Astrocyte of the cerebellum (primary cell): Measurements from ENCODE around the gene GOLM1.

Experiments
- DNase-seq: peaks from one replicate; pipeline ENCODE4 v3.0.0-alpha.2; 2011; ENCODE audit warnings: low read depth
- H3K4me3 ChIP-seq: 2 replicates; pipeline ENCODE4 v1.5.1; 2011; ENCODE audit warnings: mild to moderate bottlenecking, low read depth, low read length, moderate library complexity
- CTCF ChIP-seq: IDR thresholded peaks from 2 replicates; pipeline ENCODE4 v1.5.1; 2012; ENCODE audit warnings: low read length, low read depth, moderate library complexity, mild to moderate bottlenecking; ENCODE audit errors: missing control alignments
- in situ Hi-C: cut with HindIII; loops from 2 replicates; pipeline ENCODE4 v1.10.0; 2017; ENCODE audit warnings: low sequenced_read_pairs

GOLM1 gene

DNA sequence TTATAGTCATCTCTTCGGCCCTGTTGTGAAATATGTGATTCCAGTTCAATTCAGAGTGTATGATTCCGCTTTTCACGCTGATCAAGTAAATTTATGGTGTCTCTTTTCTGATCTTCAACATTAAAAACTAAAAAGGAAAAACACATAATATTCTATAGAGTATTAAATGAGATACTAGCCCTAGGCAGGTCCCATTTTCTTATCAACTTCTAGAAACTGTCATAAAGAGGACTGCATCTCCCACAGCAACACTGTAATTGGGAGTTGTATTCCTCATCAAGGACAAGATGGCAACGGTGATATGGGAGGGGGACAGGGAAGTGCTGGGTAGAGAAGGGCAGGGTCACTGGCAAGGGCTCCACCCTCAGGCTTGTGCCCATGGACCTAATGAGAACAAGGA is 71.6 kb downstream of the GOLM1 start:
- H3K4me3 ChIP-seq, result no peak overlapping the region
- in situ Hi-C loops, result no loop called here
- TF ChIP-seq CTCF, result no peak
- DNase-seq, result no peak

- no peak for DNase-seq
- H3K4me3 ChIP-seq, result no peak overlapping the region
- in situ Hi-C loops, result no loop called here
- TF ChIP-seq CTCF, result no peak
Measured at GRCh38 chr9:86022687-86023266, 76.6 kb downstream of the GOLM1 start.

DNA sequence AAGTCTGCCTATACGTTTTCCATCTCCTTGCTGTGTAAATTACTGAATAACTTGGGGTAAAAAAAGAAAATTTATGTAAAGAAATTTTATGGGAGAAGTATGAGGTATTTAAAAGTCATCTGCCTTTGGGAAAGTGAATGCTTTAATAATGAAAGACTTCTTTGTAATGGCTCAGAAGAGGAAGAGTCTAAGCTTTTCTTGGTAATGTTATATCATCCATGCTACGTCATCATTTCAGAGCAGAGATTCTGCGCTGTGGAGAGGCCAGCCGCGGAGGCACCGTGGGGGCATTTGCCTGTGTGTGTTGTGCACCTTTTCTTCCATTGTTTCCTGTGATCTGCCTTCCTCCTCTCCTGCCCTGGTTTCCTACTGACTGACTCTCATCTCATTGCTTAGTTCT is 78.2 kb downstream of the GOLM1 start:
- no peak overlapping the region for H3K4me3 ChIP-seq
- no peak for DNase-seq
- TF ChIP-seq CTCF, result no peak
- in situ Hi-C loops, result no loop called here

DNA sequence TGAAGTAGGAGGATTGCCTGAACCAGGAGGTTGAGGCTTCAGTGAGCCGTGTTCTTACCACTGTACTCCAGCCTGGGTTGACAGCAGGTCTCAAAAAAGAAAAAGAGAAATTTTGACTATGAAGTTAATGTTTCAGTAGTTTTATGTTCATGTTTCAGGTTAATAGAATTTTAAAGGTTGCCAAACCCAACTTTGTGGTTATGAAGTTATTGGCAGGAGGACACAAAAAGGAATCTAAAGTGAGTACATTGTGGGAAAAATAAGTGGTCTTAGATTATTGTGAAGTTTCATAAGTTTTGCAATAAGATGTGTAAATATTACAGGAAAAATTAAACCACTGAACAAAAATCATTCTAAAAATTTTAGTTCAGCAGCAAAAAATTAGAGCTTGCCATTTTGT is 78.6 kb downstream of the GOLM1 start:
- TF ChIP-seq CTCF, result no peak
- in situ Hi-C loops, result no loop called here
- DNase-seq, result peak; percentile 80
- H3K4me3 ChIP-seq, result no peak overlapping the region

DNA sequence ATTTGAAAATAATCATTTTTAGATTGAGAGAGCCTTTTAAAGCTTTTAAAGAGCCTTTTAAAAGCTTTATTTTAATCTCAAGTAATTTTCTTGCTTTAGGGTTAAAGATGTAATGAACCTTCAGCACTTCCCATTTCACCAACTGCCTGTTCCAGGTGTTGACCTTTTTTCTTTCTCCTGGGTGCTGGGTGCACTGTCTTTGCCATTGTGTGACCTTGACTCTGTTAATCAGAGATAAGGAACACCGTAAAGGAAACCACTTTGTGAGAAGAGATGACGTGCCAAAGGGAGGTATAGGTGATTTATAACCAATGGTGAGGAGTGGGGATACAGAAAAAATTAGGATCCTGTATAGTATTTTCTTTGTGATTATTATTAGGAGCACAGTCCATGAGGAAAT is 90.2 kb downstream of the GOLM1 start:
- in situ Hi-C loops, result no loop called here
- TF ChIP-seq CTCF, result no peak
- no peak for DNase-seq
- H3K4me3 ChIP-seq, result no peak overlapping the region

GRCh38 chr9:86005253-86005775 is 94.0 kb downstream of the GOLM1 start:
- in situ Hi-C loops, result no loop called here
- no peak overlapping the region for H3K4me3 ChIP-seq
- no peak for DNase-seq
- no peak for TF ChIP-seq CTCF
